Panc1 (cell line): ENCODE data around the gene BABAM2. TPM values are rescaled to one million over a fixed set of nuclear protein-coding genes. Genes with fewer than 3 reads are reported as not detected.

Source experiments
- ATAC-seq: fragments of 200-7000 bp; cut with Tn5 transposase; 2 replicates; pipeline ENCODE4 v1.9.1; 2020; ENCODE audit warnings: mild to moderate bottlenecking, moderate library complexity
- BruUV-seq: library from RNA; stranded (reverse); fragments of 400-500 nt; replicated peaks from 2 replicates; lab custom pipeline; 2021; lab: Mats Ljungman, UMichigan
- CTCF ChIA-PET: fragments of 300-600 bp; sonication (Branson Sonifier 250); formaldehyde crosslinking; loops from one replicate; lab custom pipeline; 2022; ENCODE audit warnings: antibody characterized with exemption; lab: Charles Lee
- POLR2A ChIA-PET: fragments of 300-600 bp; sonication (Branson Sonifier 250); formaldehyde crosslinking; loops from one replicate; lab custom pipeline; 2022; ENCODE audit warnings: antibody characterized with exemption; lab: Charles Lee
- DNase-seq: peaks from one replicate; pipeline ENCODE4 v3.0.0-alpha.2; 2010; ENCODE audit warnings: low read depth, low spot score
- H3K27ac ChIP-seq: 2 replicates; pipeline ENCODE4 v1.5.1; 2011; ENCODE audit warnings: mild to moderate bottlenecking, low read length, inconsistent platforms
- H3K27me3 ChIP-seq: fragments of 200-500 bp; sonication (Bioruptor generic); 2 replicates; pipeline ENCODE4 v1.6.0; 2014; ENCODE audit warnings: low read length, inconsistent platforms; ENCODE audit not compliant: control insufficient read depth, insufficient read depth
- H3K36me3 ChIP-seq: fragments of 200-500 bp; sonication (Bioruptor generic); 2 replicates; pipeline ENCODE4 v1.5.1; 2014; ENCODE audit warnings: inconsistent platforms, mild to moderate bottlenecking, low read length, moderate library complexity; ENCODE audit not compliant: control insufficient read depth, insufficient read depth
- H3K4me1 ChIP-seq: 2 replicates; pipeline ENCODE4 v1.5.1; 2011; ENCODE audit warnings: inconsistent platforms, mild to moderate bottlenecking, low read length, moderate library complexity; ENCODE audit not compliant: control insufficient read depth, insufficient read depth
- H3K4me3 ChIP-seq, 2 experiments: 2 replicates each; pipeline ENCODE4 v1.5.1; 2011 to 2012; ENCODE audit warnings: low read depth in 2 of 2, low read length in 2 of 2, mild to moderate bottlenecking in 2 of 2, inconsistent platforms in 1 of 2, moderate library complexity in 1 of 2
- H3K9me3 ChIP-seq: fragments of 200-500 bp; sonication (Bioruptor generic); 2 replicates; pipeline ENCODE4 v1.5.1; 2014; ENCODE audit warnings: low read depth, mild to moderate bottlenecking, inconsistent platforms, low read length, moderate library complexity; ENCODE audit not compliant: control insufficient read depth, insufficient read depth
- POLR2AphosphoS5 ChIP-seq: IDR thresholded peaks from 2 replicates; pipeline ENCODE4 v1.6.1; 2012; ENCODE audit warnings: mild to moderate bottlenecking, low read depth, low read length, moderate library complexity
- SIN3A ChIP-seq: IDR thresholded peaks from 2 replicates; pipeline ENCODE4 v1.6.1; 2012; ENCODE audit warnings: low read depth, mild to moderate bottlenecking, low read length, moderate library complexity, borderline replicate concordance; ENCODE audit not compliant: insufficient read depth
- TCF7L2 ChIP-seq: IDR thresholded peaks from 2 replicates; pipeline ENCODE4 v1.6.1; 2011; ENCODE audit warnings: mild to moderate bottlenecking, low read depth, low read length, inconsistent platforms
- in situ Hi-C: cut with HindIII; loops from 2 replicates; pipeline ENCODE4 v1.10.0; 2016; ENCODE audit warnings: low sequenced_read_pairs, low pct_unique_long_range_greater_than_20kb
- intact Hi-C: fragments of 100-400 bp; cut with micrococcal nuclease; formaldehyde crosslinking; loops from one replicate; pipeline ENCODE4 v1.10.0; 2022; ENCODE audit not compliant: unreplicated experiment
- total RNA-seq: library from RNA; stranded (reverse); gene quantifications from one replicate; pipeline ENCODE4 v1.2.1, GENCODE V29; 2021; ENCODE audit not compliant: unreplicated experiment
- TF ChIP-seq, protein P1 (sequence below): fragments of 450-650 bp; IDR thresholded peaks from 2 replicates; pipeline ENCODE4 v1.5.1; 2017; ENCODE audit warnings: mild to moderate bottlenecking
- TF ChIP-seq, protein P2 (sequence below), 2 experiments: IDR thresholded peaks; 2 replicates each; pipeline ENCODE4 v1.6.1; 2011 to 2012; ENCODE audit warnings: low read depth in 2 of 2, control low read depth in 1 of 2, low read length in 1 of 2, mild to moderate bottlenecking in 1 of 2, moderate library complexity in 1 of 2; ENCODE audit not compliant: insufficient read depth in 1 of 2

Gene BABAM2
- total RNA-seq, 1 experiment from 2014 or later = 31.2 TPM

DNA sequence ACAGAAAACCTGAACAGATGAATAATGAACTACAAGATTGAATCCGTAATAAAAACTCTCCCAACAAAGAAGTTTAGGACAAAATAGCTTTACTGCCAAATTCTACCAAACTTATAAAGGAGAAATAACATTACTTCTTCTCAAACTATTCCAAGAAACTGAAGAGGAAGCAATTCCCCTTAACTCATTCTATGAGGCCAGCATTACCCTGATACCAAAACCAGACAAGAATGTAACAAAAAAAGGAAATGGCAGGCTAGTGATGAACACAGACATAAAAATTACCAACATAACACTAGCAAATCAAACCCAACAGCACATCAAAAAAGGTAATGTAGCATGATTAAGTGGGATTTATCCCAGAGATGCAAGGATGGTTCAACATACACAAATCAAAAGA, 288.4 kb downstream of the BABAM2 start:
- DNase-seq (no peak), ATAC-seq (no peak)
- no peak overlapping the region for H3K4me3 ChIP-seq
- CTCF ChIA-PET = no interaction called here
- no TSS peak for BruUV-seq
- no peaks in the 10 kb centered on the region for H3K27me3 ChIP-seq
- POLR2A ChIA-PET = no interaction called here
- no peaks in the 10 kb centered on the region for H3K4me1 ChIP-seq
- H3K9me3 ChIP-seq = peaks cover 6% of the 10 kb centered on the region; the same call in 1 of the 2 replicates
- H3K36me3 ChIP-seq = no peaks in the 10 kb centered on the region
- TF ChIP-seq TCF7L2 (no peak), SIN3A (no peak), POLR2AphosphoS5 (no peak)
- TF ChIP-seq, protein P1, sequence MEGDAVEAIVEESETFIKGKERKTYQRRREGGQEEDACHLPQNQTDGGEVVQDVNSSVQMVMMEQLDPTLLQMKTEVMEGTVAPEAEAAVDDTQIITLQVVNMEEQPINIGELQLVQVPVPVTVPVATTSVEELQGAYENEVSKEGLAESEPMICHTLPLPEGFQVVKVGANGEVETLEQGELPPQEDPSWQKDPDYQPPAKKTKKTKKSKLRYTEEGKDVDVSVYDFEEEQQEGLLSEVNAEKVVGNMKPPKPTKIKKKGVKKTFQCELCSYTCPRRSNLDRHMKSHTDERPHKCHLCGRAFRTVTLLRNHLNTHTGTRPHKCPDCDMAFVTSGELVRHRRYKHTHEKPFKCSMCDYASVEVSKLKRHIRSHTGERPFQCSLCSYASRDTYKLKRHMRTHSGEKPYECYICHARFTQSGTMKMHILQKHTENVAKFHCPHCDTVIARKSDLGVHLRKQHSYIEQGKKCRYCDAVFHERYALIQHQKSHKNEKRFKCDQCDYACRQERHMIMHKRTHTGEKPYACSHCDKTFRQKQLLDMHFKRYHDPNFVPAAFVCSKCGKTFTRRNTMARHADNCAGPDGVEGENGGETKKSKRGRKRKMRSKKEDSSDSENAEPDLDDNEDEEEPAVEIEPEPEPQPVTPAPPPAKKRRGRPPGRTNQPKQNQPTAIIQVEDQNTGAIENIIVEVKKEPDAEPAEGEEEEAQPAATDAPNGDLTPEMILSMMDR = no peak
- TF ChIP-seq, protein P2, sequence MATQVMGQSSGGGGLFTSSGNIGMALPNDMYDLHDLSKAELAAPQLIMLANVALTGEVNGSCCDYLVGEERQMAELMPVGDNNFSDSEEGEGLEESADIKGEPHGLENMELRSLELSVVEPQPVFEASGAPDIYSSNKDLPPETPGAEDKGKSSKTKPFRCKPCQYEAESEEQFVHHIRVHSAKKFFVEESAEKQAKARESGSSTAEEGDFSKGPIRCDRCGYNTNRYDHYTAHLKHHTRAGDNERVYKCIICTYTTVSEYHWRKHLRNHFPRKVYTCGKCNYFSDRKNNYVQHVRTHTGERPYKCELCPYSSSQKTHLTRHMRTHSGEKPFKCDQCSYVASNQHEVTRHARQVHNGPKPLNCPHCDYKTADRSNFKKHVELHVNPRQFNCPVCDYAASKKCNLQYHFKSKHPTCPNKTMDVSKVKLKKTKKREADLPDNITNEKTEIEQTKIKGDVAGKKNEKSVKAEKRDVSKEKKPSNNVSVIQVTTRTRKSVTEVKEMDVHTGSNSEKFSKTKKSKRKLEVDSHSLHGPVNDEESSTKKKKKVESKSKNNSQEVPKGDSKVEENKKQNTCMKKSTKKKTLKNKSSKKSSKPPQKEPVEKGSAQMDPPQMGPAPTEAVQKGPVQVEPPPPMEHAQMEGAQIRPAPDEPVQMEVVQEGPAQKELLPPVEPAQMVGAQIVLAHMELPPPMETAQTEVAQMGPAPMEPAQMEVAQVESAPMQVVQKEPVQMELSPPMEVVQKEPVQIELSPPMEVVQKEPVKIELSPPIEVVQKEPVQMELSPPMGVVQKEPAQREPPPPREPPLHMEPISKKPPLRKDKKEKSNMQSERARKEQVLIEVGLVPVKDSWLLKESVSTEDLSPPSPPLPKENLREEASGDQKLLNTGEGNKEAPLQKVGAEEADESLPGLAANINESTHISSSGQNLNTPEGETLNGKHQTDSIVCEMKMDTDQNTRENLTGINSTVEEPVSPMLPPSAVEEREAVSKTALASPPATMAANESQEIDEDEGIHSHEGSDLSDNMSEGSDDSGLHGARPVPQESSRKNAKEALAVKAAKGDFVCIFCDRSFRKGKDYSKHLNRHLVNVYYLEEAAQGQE (IDR thresholded peaks at IDR 0.05; ENCODE audit: insufficient read depth in 1 of 2, low read depth in 2 of 2, low read length in 1 of 2) = no peak
- no peak overlapping the region for H3K27ac ChIP-seq
- intact Hi-C loops (no loop called here), in situ Hi-C loops (no loop called here)

DNA sequence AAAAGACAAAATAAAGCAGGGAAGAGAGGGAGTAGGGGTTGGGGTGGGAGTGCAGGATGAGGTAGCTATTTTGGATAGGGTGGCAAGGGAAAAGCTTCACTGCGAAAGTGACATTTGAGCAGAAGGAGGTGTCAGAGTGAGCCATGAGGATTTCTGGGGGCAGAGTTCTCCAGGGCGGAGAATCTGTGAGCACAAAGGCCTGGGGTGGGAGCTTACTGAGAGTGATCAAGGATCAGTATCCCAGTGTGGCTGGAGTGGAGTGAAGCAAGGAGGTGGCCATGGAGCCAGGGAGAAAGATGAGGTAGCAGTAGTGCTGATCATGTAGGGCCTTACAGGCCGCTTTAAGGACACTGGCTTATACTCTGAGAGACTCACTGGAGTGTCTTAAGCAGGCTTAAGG, 291.3 kb downstream of the BABAM2 start:
- H3K36me3 ChIP-seq = no peaks in the 10 kb centered on the region
- no peaks in the 10 kb centered on the region for H3K27me3 ChIP-seq
- no peak overlapping the region for H3K27ac ChIP-seq
- ChIA-PET CTCF (interaction anchor here (0.6 kb wide), 1 partner anchor 13 kb away, joined by 5 read pairs; no protein-coding TSS in a partner anchor), POLR2A (no interaction called here)
- H3K4me3 ChIP-seq = no peak overlapping the region
- H3K4me1 ChIP-seq = no peaks in the 10 kb centered on the region
- ATAC-seq (no peak), DNase-seq (no peak)
- TF ChIP-seq TCF7L2 (no peak), SIN3A (no peak), POLR2AphosphoS5 (no peak)
- TF ChIP-seq, protein P2 (IDR thresholded peaks at IDR 0.05; ENCODE audit: insufficient read depth in 1 of 2, low read depth in 2 of 2, low read length in 1 of 2) = no peak
- TF ChIP-seq, protein P1 = no peak
- BruUV-seq = no TSS peak
- peaks cover 1% of the 10 kb centered on the region; the same call in 1 of the 2 replicates for H3K9me3 ChIP-seq
- in situ Hi-C loops = no loop called here
- intact Hi-C loops = no loop called here
